Measurements from ENCODE around the gene GMDS.
"Not testable (repeated sequence)": the region's sequence is repeated elsewhere in the genome, so short reads cannot be mapped to it uniquely, and the experiment has no call there.

The GMDS gene

GRCh38 chr6:1698527-1698926 is 546.9 kb downstream of the GMDS start:
- no peak for DNase-seq

GRCh38 chr6:1697688-1698351 is 547.6 kb downstream of the GMDS start:
- no peak for DNase-seq

GRCh38 chr6:1696463-1696850 is 548.9 kb downstream of the GMDS start:
- DNase-seq = no peak

GRCh38 chr6:1695546-1696462 is 549.6 kb downstream of the GMDS start:
- no peak for DNase-seq

GRCh38 chr6:1691828-1692227 is 553.6 kb downstream of the GMDS start:
- not testable (repeated sequence) for DNase-seq

GRCh38 chr6:1690656-1691055 is 554.7 kb downstream of the GMDS start:
- DNase-seq = not testable (repeated sequence)

GRCh38 chr6:1689141-1689540 is 556.3 kb downstream of the GMDS start:
- DNase-seq = no peak

GRCh38 chr6:1688396-1688795 is 557.0 kb downstream of the GMDS start:
- DNase-seq = no peak

GRCh38 chr6:1687402-1687801 is 558.0 kb downstream of the GMDS start:
- DNase-seq = no peak

GRCh38 chr6:1686117-1687098 is 559.0 kb downstream of the GMDS start:
- no peak for DNase-seq

- DNase-seq = no peak
Observed at GRCh38 chr6:1679688-1680068, 565.7 kb downstream of the GMDS start.

GRCh38 chr6:1679031-1679687 is 566.2 kb downstream of the GMDS start:
- DNase-seq = no peak

- no peak for DNase-seq
Observed at GRCh38 chr6:1678201-1678600, 567.2 kb downstream of the GMDS start.

- no peak for DNase-seq
Observed at GRCh38 chr6:1672379-1672778, 573.0 kb downstream of the GMDS start.

- DNase-seq = no peak
Observed at GRCh38 chr6:1670711-1671462, 574.5 kb downstream of the GMDS start.

- no peak for DNase-seq
Observed at GRCh38 chr6:1669996-1670395, 575.4 kb downstream of the GMDS start.

GRCh38 chr6:1668456-1668855 is 576.9 kb downstream of the GMDS start:
- not testable (repeated sequence) for DNase-seq

GRCh38 chr6:1667805-1668175 is 577.6 kb downstream of the GMDS start:
- DNase-seq = no peak

GRCh38 chr6:1667012-1667804 is 578.2 kb downstream of the GMDS start:
- no peak for DNase-seq

GRCh38 chr6:1665214-1665613 is 580.2 kb downstream of the GMDS start:
- DNase-seq = no peak

- DNase-seq = no peak
Observed at GRCh38 chr6:1664329-1664728, 581.1 kb downstream of the GMDS start.
